GM18861 (cell line): ENCODE results near the gene EHD1.
"Not testable (repeated sequence)": the region's sequence is repeated elsewhere in the genome, so short reads cannot be mapped to it uniquely, and the experiment has no call there.

Source experiments
- ATAC-seq: cut with Tn5 transposase; IDR thresholded peaks from one replicate; pipeline ENCODE4 v1.9.1; 2021; ENCODE audit not compliant: unreplicated experiment

Gene EHD1

GRCh38 chr11:64859542-64860414, 18.6 kb downstream of the EHD1 start:
- peak; percentile 73 for ATAC-seq

GRCh38 chr11:64858467-64859263, 19.8 kb downstream of the EHD1 start:
- ATAC-seq: peak; percentile 9

DNA sequence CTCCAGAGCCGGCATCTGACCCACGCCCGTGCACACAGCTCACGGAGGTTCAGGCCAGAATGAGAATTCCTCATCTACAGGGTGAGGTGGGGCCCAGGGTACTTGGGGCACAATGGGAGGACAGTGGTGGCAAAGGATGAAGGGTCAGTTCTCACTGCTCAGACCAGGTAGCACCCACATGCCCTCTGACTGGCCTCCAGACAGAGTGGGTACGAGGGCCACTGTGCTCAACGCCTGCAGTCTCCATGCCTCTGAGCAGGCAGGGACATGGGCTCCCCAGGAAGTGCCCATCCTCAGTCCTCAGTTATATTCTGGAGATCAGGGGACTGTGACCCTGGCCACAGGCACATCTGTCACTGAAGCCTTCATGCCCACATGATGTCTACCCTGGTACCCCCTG, 20.9 kb downstream of the EHD1 start:
- ATAC-seq: no peak

GRCh38 chr11:64856382-64857227, 21.8 kb downstream of the EHD1 start:
- ATAC-seq: no peak

GRCh38 chr11:64855596-64856304, 22.7 kb downstream of the EHD1 start:
- ATAC-seq: no peak

GRCh38 chr11:64854534-64855502, 23.6 kb downstream of the EHD1 start:
- no peak for ATAC-seq

DNA sequence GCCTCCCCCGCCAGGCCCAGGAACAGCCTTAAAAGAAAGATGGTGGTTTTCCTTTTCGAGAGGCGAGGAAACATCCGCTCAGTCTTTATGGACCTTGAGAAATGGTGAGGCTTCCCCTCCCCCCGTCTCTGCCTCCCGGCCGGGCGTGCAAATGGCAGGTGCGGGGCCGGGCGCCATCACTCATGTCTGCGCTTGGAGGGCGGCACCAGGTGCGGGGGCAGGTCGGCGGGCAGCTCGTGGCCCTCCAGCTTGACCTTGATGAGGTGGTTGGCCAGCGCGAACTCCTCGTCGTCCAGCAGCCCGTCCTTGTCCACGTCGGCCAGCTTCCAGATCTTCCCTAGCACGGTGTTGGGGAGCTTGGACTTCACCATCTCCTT, 24.3 kb downstream of the EHD1 start:
- ATAC-seq: no peak

GRCh38 chr11:64853709-64854108, 24.7 kb downstream of the EHD1 start:
- no peak for ATAC-seq

GRCh38 chr11:64852804-64853509, 25.5 kb downstream of the EHD1 start:
- ATAC-seq: no peak

DNA sequence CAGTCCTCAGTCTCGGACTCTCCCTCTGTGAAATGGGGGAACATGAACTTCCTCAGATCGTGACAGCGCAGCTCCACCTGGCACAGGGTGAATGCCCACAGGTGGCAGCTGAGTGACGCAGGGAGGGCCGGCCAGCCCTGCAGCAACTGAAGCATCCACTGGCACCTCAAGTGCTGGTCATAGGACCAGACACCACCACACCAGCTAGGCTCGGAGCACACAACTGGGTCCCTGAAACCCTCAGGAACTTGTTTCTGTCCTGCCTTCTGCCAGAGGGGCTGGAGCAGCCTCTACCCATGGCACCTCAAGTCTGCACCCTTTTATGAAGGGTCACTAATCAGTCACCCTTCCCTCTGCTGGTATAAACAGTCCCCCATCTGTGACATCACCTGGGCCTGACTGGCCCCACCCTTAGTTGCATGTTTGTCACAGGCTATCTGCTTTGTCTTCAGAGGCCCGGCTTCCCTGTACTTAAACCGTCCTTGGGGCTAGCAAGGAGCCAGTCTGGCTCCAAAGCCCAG, 26.5 kb downstream of the EHD1 start:
- ATAC-seq: peak; percentile 23

- peak; percentile 46 for ATAC-seq
These were observed 27.3 kb downstream of the EHD1 start for GRCh38 chr11:64850979-64851567.

DNA sequence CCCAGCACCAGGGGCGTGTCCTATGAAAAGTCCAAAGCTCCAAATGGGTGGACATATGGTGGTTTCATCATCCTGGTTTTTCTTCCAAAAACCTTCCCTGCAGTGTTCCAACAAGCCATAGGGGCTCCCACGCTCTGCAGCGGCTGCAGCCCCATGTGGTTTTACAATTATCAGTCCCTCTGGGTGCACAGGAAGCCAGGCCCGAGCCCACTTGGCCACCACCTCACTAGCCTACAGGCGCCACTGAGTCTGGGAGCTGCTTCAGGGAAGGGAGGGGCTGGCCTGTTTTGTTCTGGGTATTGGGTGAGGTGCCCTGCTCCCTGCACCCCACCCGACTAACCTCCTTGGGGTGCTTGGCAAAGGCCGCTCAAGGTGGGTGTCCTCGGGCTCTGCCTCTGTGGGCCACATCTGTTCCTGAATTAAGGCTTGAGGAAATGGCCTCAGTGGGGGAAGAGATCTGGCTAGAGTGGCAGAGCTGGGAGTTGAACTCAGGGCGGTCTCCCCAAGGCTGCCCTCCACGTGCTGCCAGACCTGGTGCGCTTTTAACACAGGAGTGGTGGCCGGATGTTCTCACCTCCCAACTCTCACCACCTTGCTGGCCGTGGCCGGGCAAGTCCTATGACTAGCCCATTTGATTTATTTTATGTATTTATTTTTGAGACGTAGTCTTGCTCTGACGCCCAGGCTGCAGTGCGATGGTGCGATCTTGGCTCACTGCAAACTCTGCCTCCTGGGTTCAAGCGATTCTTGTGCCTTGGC, 28.6 kb downstream of the EHD1 start:
- ATAC-seq: no peak

GRCh38 chr11:64848826-64849597, 29.4 kb downstream of the EHD1 start:
- no peak for ATAC-seq

- no peak for ATAC-seq
These were observed 30.1 kb downstream of the EHD1 start for GRCh38 chr11:64848214-64848825.

- ATAC-seq: no peak
These were observed 31.3 kb downstream of the EHD1 start for GRCh38 chr11:64846998-64847666.

GRCh38 chr11:64845776-64846129, 32.7 kb downstream of the EHD1 start:
- ATAC-seq: not testable (repeated sequence)
